H1 (cell line): ENCODE measurements around the gene TFAP2A. TPM values are rescaled to one million over a fixed set of nuclear protein-coding genes. Genes with fewer than 3 reads are reported as not detected.

ENCODE experiments used
- CTCF ChIA-PET: fragments of 300-600 bp; sonication (Branson Sonifier 250); formaldehyde crosslinking; loops from one replicate; lab custom pipeline; 2021; ENCODE audit not compliant: partially characterized antibody; lab: Charles Lee
- POLR2A ChIA-PET: fragments of 300-600 bp; sonication (Branson Sonifier 250); formaldehyde crosslinking; loops from one replicate; lab custom pipeline; 2021; ENCODE audit warnings: inconsistent platforms; ENCODE audit not compliant: partially characterized antibody; lab: Charles Lee
- DNase-seq, 2 experiments: peaks; one replicate each; pipeline versions ENCODE4 v3.0.0 to v3.0.0-alpha.2; 2010 to 2022; ENCODE audit warnings: low spot score in 2 of 2, low read depth in 1 of 2, mixed read lengths in 1 of 2
- FAIRE-seq: peaks from 2 replicates; lab custom pipeline; 2011; peaks lifted over from hg19 to GRCh38; lab: Jason Lieb, UNC
- H2AFZ ChIP-seq: 2 replicates; pipeline ENCODE4 v1.8.1; 2012; ENCODE audit warnings: low read length, inconsistent platforms
- H2AK5ac ChIP-seq: 2 replicates; pipeline ENCODE4 v1.6.1; 2013; ENCODE audit warnings: low read depth, low read length
- H2BK120ac ChIP-seq: replicated peaks from 2 replicates; pipeline ENCODE3; 2013; ENCODE audit warnings: low read depth, low read length, inconsistent platforms
- H2BK12ac ChIP-seq: 2 replicates; pipeline ENCODE4 v1.6.1; 2013; ENCODE audit warnings: low read depth, low read length
- H2BK15ac ChIP-seq: 2 replicates; pipeline ENCODE4 v1.6.1; 2013; ENCODE audit warnings: low read length
- H2BK20ac ChIP-seq: 2 replicates; pipeline ENCODE4 v1.6.1; 2013; ENCODE audit warnings: low read length
- H2BK5ac ChIP-seq: 2 replicates; pipeline ENCODE4 v1.6.1; 2013; ENCODE audit warnings: low read depth, low read length
- H3K14ac ChIP-seq: 2 replicates; pipeline ENCODE4 v1.6.1; 2013; ENCODE audit warnings: inconsistent platforms; ENCODE audit not compliant: insufficient read length
- H3K18ac ChIP-seq: 2 replicates; pipeline ENCODE4 v1.6.1; 2013; ENCODE audit warnings: low read length; ENCODE audit errors: extremely low read depth
- H3K23ac ChIP-seq: 2 replicates; pipeline ENCODE4 v1.6.1; 2013; ENCODE audit warnings: inconsistent platforms; ENCODE audit not compliant: insufficient read length
- H3K23me2 ChIP-seq: 2 replicates; pipeline ENCODE4 v1.6.1; 2013; ENCODE audit warnings: low read depth, low read length
- H3K27ac ChIP-seq: 2 replicates; pipeline ENCODE4 v1.6.1; 2011; ENCODE audit warnings: low read depth, low read length, inconsistent platforms
- H3K27me3 ChIP-seq, 4 experiments: replicated peaks in 1 of 4; 1 replicate in 1 of 4; 2 replicates in 3 of 4; pipeline versions ENCODE4 v1.6.1 to v1.8.1; 2011 to 2013; ENCODE audit warnings: low read length in 3 of 4, mild to moderate bottlenecking in 3 of 4, inconsistent platforms in 2 of 4, mixed read lengths in 2 of 4, moderate library complexity in 1 of 4; ENCODE audit not compliant: control insufficient read depth in 3 of 4, insufficient read depth in 3 of 4; ENCODE audit errors: extremely low read depth in 1 of 4
- H3K36me3 ChIP-seq, 4 experiments: 2 replicates each; pipeline versions ENCODE4 v1.6.1 to v1.8.1; 2011 to 2013; ENCODE audit warnings: mild to moderate bottlenecking in 4 of 4, low read length in 3 of 4, moderate library complexity in 2 of 4, control low read depth in 1 of 4, inconsistent platforms in 1 of 4; ENCODE audit not compliant: insufficient read depth in 4 of 4, control insufficient read depth in 2 of 4
- H3K4ac ChIP-seq: replicated peaks from 2 replicates; pipeline ENCODE3; 2013; ENCODE audit warnings: low read length, low read depth, mixed read lengths, inconsistent platforms; ENCODE audit not compliant: insufficient read length
- H3K4me1 ChIP-seq, 4 experiments: replicated peaks in 1 of 4; 1 replicate in 1 of 4; 2 replicates in 3 of 4; pipeline versions ENCODE4 v1.6.1 to v1.8.1; 2011 to 2013; ENCODE audit warnings: low read length in 3 of 4, inconsistent platforms in 2 of 4, mixed read lengths in 1 of 4; ENCODE audit not compliant: insufficient read depth in 4 of 4, control insufficient read depth in 3 of 4
- H3K4me2 ChIP-seq, 2 experiments: 2 replicates each; pipeline versions ENCODE4 v1.6.1 to v1.8.1; 2011 to 2013; ENCODE audit warnings: low read depth in 2 of 2, low read length in 2 of 2, control low read depth in 1 of 2, inconsistent platforms in 1 of 2, mild to moderate bottlenecking in 1 of 2; ENCODE audit not compliant: insufficient read depth in 1 of 2
- H3K4me3 ChIP-seq, 4 experiments: fragments of 200-600, 300-600 bp in 1 of 4; sonication (generic), shearing (Covaris generic), sonication (Bioruptor Twin) in 1 of 4; 2 replicates each; pipeline versions ENCODE4 v1.5.1 to v1.8.1; 2011 to 2016; ENCODE audit warnings: low read length in 4 of 4, low read depth in 3 of 4, control low read depth in 2 of 4, inconsistent platforms in 2 of 4, mild to moderate bottlenecking in 2 of 4, mixed read lengths in 1 of 4, moderate library complexity in 1 of 4; ENCODE audit not compliant: insufficient read depth in 2 of 4; ENCODE audit errors: extremely low read depth in 1 of 4
- H3K56ac ChIP-seq: replicated peaks from 2 replicates; pipeline ENCODE3; 2013; ENCODE audit warnings: low read depth, mild to moderate bottlenecking, mixed read lengths, low read length, inconsistent platforms; ENCODE audit not compliant: insufficient read length
- H3K79me1 ChIP-seq: 2 replicates; pipeline ENCODE4 v1.6.1; 2013; ENCODE audit warnings: low read depth, low read length, control low read depth
- H3K79me2 ChIP-seq, 2 experiments: 2 replicates each; pipeline versions ENCODE4 v1.6.1 to v1.8.1; 2012 to 2013; ENCODE audit warnings: low read length in 2 of 2, mild to moderate bottlenecking in 2 of 2, inconsistent platforms in 1 of 2; ENCODE audit not compliant: insufficient read depth in 2 of 2, control insufficient read depth in 1 of 2
- H3K9ac ChIP-seq, 4 experiments: replicated peaks in 1 of 4; 1 replicate in 1 of 4; 2 replicates in 3 of 4; pipeline versions ENCODE4 v1.6.1 to v1.8.1; 2011 to 2013; ENCODE audit warnings: low read depth in 3 of 4, low read length in 3 of 4, control low read depth in 2 of 4, mild to moderate bottlenecking in 2 of 4, moderate library complexity in 2 of 4, inconsistent platforms in 1 of 4; ENCODE audit errors: extremely low read depth in 1 of 4
- H3K9me3 ChIP-seq, 2 experiments: 2 replicates each; pipeline versions ENCODE4 v1.6.1 to v1.8.1; 2012 to 2013; ENCODE audit warnings: mild to moderate bottlenecking in 2 of 2, moderate library complexity in 2 of 2, control low read depth in 1 of 2, inconsistent platforms in 1 of 2, low read depth in 1 of 2, low read length in 1 of 2, mixed read lengths in 1 of 2; ENCODE audit not compliant: insufficient read depth in 2 of 2
- H4K20me1 ChIP-seq, 2 experiments: replicated peaks in 1 of 2; 2 replicates each; pipeline versions ENCODE3 to v1.8.1; 2011 to 2013; ENCODE audit warnings: inconsistent platforms in 2 of 2, low read length in 2 of 2, mild to moderate bottlenecking in 1 of 2; ENCODE audit not compliant: insufficient read depth in 2 of 2, control insufficient read depth in 1 of 2
- H4K5ac ChIP-seq: 2 replicates; pipeline ENCODE4 v1.6.1; 2013; ENCODE audit warnings: low read length, low read depth, mixed read lengths, inconsistent platforms; ENCODE audit not compliant: insufficient read length
- H4K8ac ChIP-seq: 2 replicates; pipeline ENCODE4 v1.8.0; 2013; ENCODE audit warnings: mild to moderate bottlenecking, moderate library complexity, low read length, inconsistent platforms; ENCODE audit not compliant: insufficient read depth; ENCODE audit errors: extremely low read depth
- H4K91ac ChIP-seq: replicated peaks from 2 replicates; pipeline ENCODE3; 2013; ENCODE audit warnings: low read length, mixed read lengths, inconsistent platforms; ENCODE audit not compliant: insufficient read length
- BACH1 ChIP-seq: IDR thresholded peaks from 2 replicates; pipeline ENCODE4 v1.6.1; 2012; ENCODE audit warnings: low read length, improper control_type of control experiment
- CBX5 ChIP-seq: fragments of 300-800, 300-1000 bp; sonication (generic); IDR thresholded peaks from 2 replicates; pipeline ENCODE4 v1.7.1; 2016; ENCODE audit warnings: antibody characterized with exemption, low read length, low read depth
- CEBPB ChIP-seq: IDR thresholded peaks from 2 replicates; pipeline ENCODE4 v1.6.1; 2012; ENCODE audit warnings: low read depth, low read length
- CTBP2 ChIP-seq: IDR thresholded peaks from 2 replicates; pipeline ENCODE4 v1.7.0; 2011; ENCODE audit warnings: borderline replicate concordance, mild to moderate bottlenecking, moderate library complexity, mixed read lengths, low read length; ENCODE audit not compliant: insufficient read depth, insufficient read length
- EZH2 ChIP-seq: fragments of 200-600 bp; sonication (generic); IDR thresholded peaks from 2 replicates; pipeline ENCODE4 v1.7.1; 2012; ENCODE audit warnings: low read depth, mild to moderate bottlenecking, moderate library complexity, low read length, inconsistent platforms; ENCODE audit not compliant: severe bottlenecking
- FOSL1 ChIP-seq: IDR thresholded peaks from 2 replicates; pipeline ENCODE4 v1.6.1; 2011; ENCODE audit warnings: mild to moderate bottlenecking, low read depth, low read length, moderate library complexity; ENCODE audit not compliant: insufficient read depth
- KDM1A ChIP-seq: fragments of 200-600, 300-600 bp; sonication (generic); IDR thresholded peaks from 2 replicates; pipeline ENCODE4 v1.7.1; 2016; ENCODE audit warnings: mild to moderate bottlenecking, low read length, borderline replicate concordance
- KDM4A ChIP-seq: IDR thresholded peaks from one replicate; pipeline ENCODE4 v1.7.1; 2012; ENCODE audit warnings: low read depth, mild to moderate bottlenecking, moderate library complexity, low read length, inconsistent platforms; ENCODE audit not compliant: severe bottlenecking
- NRF1 ChIP-seq: IDR thresholded peaks from 2 replicates; pipeline ENCODE4 v1.6.1; 2011; ENCODE audit warnings: mild to moderate bottlenecking, low read depth, low read length, improper control_type of control experiment
- POLR2AphosphoS5 ChIP-seq: IDR thresholded peaks from 2 replicates; pipeline ENCODE4 v1.6.1; 2011; ENCODE audit warnings: low read depth, low read length
- SP4 ChIP-seq: IDR thresholded peaks from 2 replicates; pipeline ENCODE4 v1.6.1; 2012; ENCODE audit warnings: low read length, inconsistent platforms
- WGBS, 2 experiments: shearing (Covaris generic) in 1 of 2; methylation state at CpG; one replicate each; pipeline versions ENCODE4 v1.1.6 to v1.1.7; 2013 to 2015; ENCODE audit warnings: low lambda C conversion rate in 2 of 2, mixed read lengths in 2 of 2, inconsistent platforms in 1 of 2, low coverage in 1 of 2, missing lambda C conversion rate in 1 of 2; ENCODE audit not compliant: insufficient replicate concordance in 2 of 2, insufficient coverage in 1 of 2, insufficient read length in 1 of 2; ENCODE audit errors: extremely low coverage in 1 of 2, missing lambda C conversion rate in 1 of 2; 5-methylcytosine and 5-hydroxymethylcytosine counted together
- polyA plus RNA-seq, 7 experiments: library from polyadenylated mRNA; depleted of rRNA in 3 of 7; stranded (reverse) in 5 of 7; unstranded in 2 of 7; fragments of >200 nt in 5 of 7; fragments of 200-250 nt in 2 of 7; gene quantifications; 1 replicate in 5 of 7; 2 replicates in 1 of 7; 4 replicates in 1 of 7; pipeline versions ENCODE4 v1.2.1 to v1.2.3, GENCODE V29; 2011 to 2013; ENCODE audit warnings: missing spikeins in 2 of 7, mixed read lengths in 2 of 7
- total RNA-seq: library from RNA; stranded (reverse); fragmentation: NEBNext Ultra II Directional; extraction: Animal tissue kit (Norgen Biotek cat#: 25700); gene quantifications from 2 replicates; pipeline ENCODE4 v1.2.1, GENCODE V29; 2021

The TFAP2A gene
- total and polyA plus RNA-seq, 2 of the 8 experiments (the other 6 are each of a cell fraction or from before 2014, with no cell fraction given), result 0.23 TPM; not detected in 1

DNA sequence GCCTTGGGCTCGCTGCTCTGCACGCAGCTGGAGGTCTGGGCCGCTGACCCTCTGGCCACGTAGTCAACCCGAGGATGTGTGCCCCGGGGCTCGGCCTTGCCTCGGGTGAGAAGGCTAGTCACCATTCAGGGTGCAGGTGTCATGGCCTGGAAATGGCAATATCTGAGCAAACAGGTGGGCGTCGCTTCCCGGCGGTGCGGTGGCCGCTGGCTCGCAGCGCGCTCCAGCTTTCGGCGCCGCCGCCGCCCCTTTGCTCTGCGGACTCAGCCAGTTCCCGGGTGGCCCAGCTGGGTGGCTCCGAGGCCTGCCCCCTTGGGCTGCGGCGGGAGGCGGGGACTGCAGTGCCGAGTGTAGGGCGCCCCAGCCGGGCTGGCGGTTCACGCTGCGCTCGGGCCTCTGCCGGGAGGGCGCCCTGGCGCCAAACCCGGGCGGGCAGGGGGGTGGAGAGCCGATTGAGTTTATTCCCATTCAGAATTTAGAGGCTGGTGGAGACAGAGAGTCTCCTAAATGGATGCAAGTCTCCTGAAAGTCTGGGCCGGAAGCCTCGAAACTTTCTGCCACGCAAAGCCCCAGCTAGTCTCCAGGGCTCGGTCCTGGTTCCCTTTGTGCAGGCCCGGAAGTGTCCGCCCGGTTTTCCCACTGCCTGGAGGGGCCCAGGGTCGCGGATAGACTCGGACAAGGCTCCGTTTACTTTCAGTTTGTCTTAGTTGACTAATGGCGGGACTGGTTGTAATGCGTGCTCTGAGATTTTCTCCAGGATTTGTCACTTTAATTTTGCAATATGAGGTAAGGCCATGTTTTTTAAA, 11.3 kb upstream of the TFAP2A start:
- WGBS, 2 experiments, result 2% methylated on average over 54 of the region's 54 CpGs; no CpG with 5 or more reads in 1 of the 2 experiments
- Histone ChIP-seq H4K5ac (no peak overlapping the region), H2BK120ac (no peak overlapping the region), H3K79me1 (no peaks in the 10 kb centered on the region), H3K27ac (no peak overlapping the region), H3K23ac (no peak overlapping the region), H3K4me3 (peak overlapping the region; percentile 16 to 59 (median 54); a peak in 7 of 8 replicates), H3K14ac (no peak overlapping the region), H2BK20ac (no peak overlapping the region), H3K4me1 (peaks cover 3 to 32% (median 17%) of the 10 kb centered on the region in 4 experiments), H4K8ac (no peak overlapping the region; the same call in 1 of the 2 replicates), H2AK5ac (no peak overlapping the region), H2BK15ac (no peak overlapping the region), H3K36me3 (peaks cover 0 to 4% (median 0%) of the 10 kb centered on the region in 4 experiments; a peak in 1 of 8 replicates), H2AFZ (0 out of 2 replicates have a peak overlapping the region, but pooled peaks have one; percentile 55), H3K9ac (no peak overlapping the region), H2BK5ac (no peak overlapping the region), H2BK12ac (0 out of 2 replicates have a peak overlapping the region, but pooled peaks have one; percentile 41), H3K9me3 (no peaks in the 10 kb centered on the region), H3K79me2 (no peaks in the 10 kb centered on the region), H3K23me2 (no peaks in the 10 kb centered on the region; the same call in 1 of the 2 replicates), H3K4ac (no peak overlapping the region), H3K18ac (peak overlapping the region; percentile 17; the same call in 1 of the 2 replicates), H3K56ac (no peak overlapping the region), H3K27me3 (peaks cover 67 to 79% (median 74%) of the 10 kb centered on the region in 4 experiments), H4K20me1 (peaks cover 23 to 38% of the 10 kb centered on the region in 2 experiments), H4K91ac (no peak overlapping the region), H3K4me2 (peak overlapping the region; percentile 63 to 77)
- ChIA-PET POLR2A (interaction anchor here (0.6 to 1.8 kb wide), 3 partner anchors 15 to 459 kb away, joined by 3 to 5 read pairs (median 4); no protein-coding TSS in a partner anchor), CTCF (interaction anchor here (2.2 to 21.9 kb wide), 3 partner anchors 8 to 42 kb away, joined by 15 to 365 read pairs (median 135); partner anchors contain the start of gene TFAP2A)
- DNase-seq (peak in 1 of 2 experiments; percentile 74), FAIRE-seq (no peak)
- no peak for TF ChIP-seq SP4
- TF ChIP-seq KDM1A, result no peak
- no peak for TF ChIP-seq BACH1
- peak; percentile 93 for TF ChIP-seq CTBP2
- TF ChIP-seq CBX5, result no peak
- TF ChIP-seq NRF1, result no peak
- TF ChIP-seq CEBPB, result no peak
- TF ChIP-seq POLR2AphosphoS5, result no peak
- TF ChIP-seq FOSL1, result no peak
- TF ChIP-seq EZH2, result peak; percentile 99
- peak; percentile 51 for TF ChIP-seq KDM4A
